NB4 (cell line): ENCODE data around the gene ROR2.
A peak's percentile ranks its signal among the peaks of the same experiment; 100 is the strongest.

Experiments
- DNase-seq: peaks from one replicate; pipeline ENCODE4 v3.0.0; 2010; ENCODE audit warnings: low read depth
- H3K4me3 ChIP-seq: one replicate; pipeline ENCODE4 v1.5.1; 2011; ENCODE audit warnings: mild to moderate bottlenecking, low read depth, low read length, moderate library complexity
- CTCF ChIP-seq: IDR thresholded peaks from one replicate; pipeline ENCODE4 v1.5.1; 2012; ENCODE audit warnings: low read depth, low read length
- MAX ChIP-seq: IDR thresholded peaks from 2 replicates; pipeline ENCODE4 v1.6.1; 2011; ENCODE audit warnings: low read depth, low read length
- MYC ChIP-seq: IDR thresholded peaks from 2 replicates; pipeline ENCODE4 v1.6.1; 2011; ENCODE audit warnings: low read depth, low read length
- POLR2A ChIP-seq: IDR thresholded peaks from 2 replicates; pipeline ENCODE4 v1.6.1; 2011; ENCODE audit warnings: mild to moderate bottlenecking; ENCODE audit not compliant: insufficient read length; ENCODE audit errors: extremely low read depth

Gene ROR2

GRCh38 chr9:91761362-91761761, 188.7 kb downstream of the ROR2 start:
- no peak overlapping the region for H3K4me3 ChIP-seq
- DNase-seq = no peak
- no peak for TF ChIP-seq POLR2A

- TF ChIP-seq POLR2A (no peak), MAX (no peak), MYC (no peak), CTCF (no peak)
- H3K4me3 ChIP-seq = no peak overlapping the region
- DNase-seq = no peak
Measured at GRCh38 chr9:91760906-91761305, 189.1 kb downstream of the ROR2 start.

- TF ChIP-seq MAX (no peak), CTCF (peak; percentile 89)
- no peak overlapping the region for H3K4me3 ChIP-seq
- DNase-seq = peak; percentile 72
Measured at GRCh38 chr9:91758491-91758981, 191.5 kb downstream of the ROR2 start.

GRCh38 chr9:91757782-91758181, 192.2 kb downstream of the ROR2 start:
- no peak for DNase-seq
- no peak overlapping the region for H3K4me3 ChIP-seq
- TF ChIP-seq MYC = no peak
- no peak for TF ChIP-seq MAX
- no peak for TF ChIP-seq CTCF
- no peak for TF ChIP-seq POLR2A

- TF ChIP-seq MAX = no peak
- DNase-seq = no peak
- H3K4me3 ChIP-seq = no peak overlapping the region
Measured at GRCh38 chr9:91756510-91756780, 193.6 kb downstream of the ROR2 start.

GRCh38 chr9:91755761-91756509, 194.1 kb downstream of the ROR2 start:
- TF ChIP-seq POLR2A (no peak), MAX (no peak), MYC (no peak), CTCF (no peak)
- H3K4me3 ChIP-seq = no peak overlapping the region
- no peak for DNase-seq

- no peak overlapping the region for H3K4me3 ChIP-seq
- TF ChIP-seq CTCF (no peak), POLR2A (no peak), MAX (no peak), MYC (no peak)
- DNase-seq = no peak
Measured at GRCh38 chr9:91753711-91754110, 196.3 kb downstream of the ROR2 start.
